HepG2 (cell line): Measurements from ENCODE around the gene OLFM3. TPM values are rescaled to one million over a fixed set of nuclear protein-coding genes. Genes with fewer than 3 reads are reported as not detected.

Experiments used
- ATAC-seq: fragments of 200-7000 bp; cut with Tn5 transposase; 3 replicates; pipeline ENCODE4 v1.9.1; 2020; ENCODE audit warnings: mild to moderate bottlenecking, moderate library complexity
- BruUV-seq: library from RNA; stranded (reverse); fragments of 400-500 nt; replicated peaks from 2 replicates; lab custom pipeline; 2021; lab: Mats Ljungman, UMichigan
- CTCF ChIA-PET: fragments of 300-600 bp; formaldehyde crosslinking; extraction: SDS; loops from one replicate; lab custom pipeline; 2021; ENCODE audit warnings: low total read pairs, inconsistent platforms, low intra/inter-chr PET ratio; lab: Yijun Ruan, JAX
- POLR2A ChIA-PET: fragments of 350-600 bp; sonication (Branson Sonifier 250); formaldehyde crosslinking; loops from one replicate; lab custom pipeline; 2020; ENCODE audit warnings: antibody characterized with exemption, inconsistent platforms; lab: Yijun Ruan, JAX
- DNase-seq: peaks from one replicate; pipeline ENCODE4 v3.0.0-alpha.2; 2015; ENCODE audit warnings: low spot score
- FAIRE-seq: peaks from 3 replicates; lab custom pipeline; 2011; peaks lifted over from hg19 to GRCh38; lab: Jason Lieb, UNC
- H2AFZ ChIP-seq: one replicate; pipeline ENCODE4 v1.6.1; 2011; ENCODE audit warnings: low read length, inconsistent platforms
- H3K27ac ChIP-seq: fragments of 300-600 bp; 3 replicates; pipeline ENCODE4 v1.8.0; 2011; ENCODE audit warnings: mixed run types, mild to moderate bottlenecking, mixed read lengths, low read length, inconsistent platforms; ENCODE audit not compliant: insufficient read depth; ENCODE audit errors: extremely low read length
- H3K27me3 ChIP-seq, 2 experiments: fragments of 200-600 bp in 1 of 2; 2 replicates in 1 of 2; 3 replicates in 1 of 2; pipeline versions ENCODE4 v1.6.0 to v1.8.0; 2011; ENCODE audit warnings: low read length in 2 of 2, mild to moderate bottlenecking in 2 of 2, moderate library complexity in 2 of 2, inconsistent platforms in 1 of 2; ENCODE audit not compliant: insufficient read depth in 2 of 2, control insufficient read depth in 1 of 2
- H3K36me3 ChIP-seq, 2 experiments: fragments of 200-600 bp in 1 of 2; replicated peaks in 1 of 2; 2 replicates in 1 of 2; 3 replicates in 1 of 2; pipeline versions ENCODE4 v1.5.1 to v1.8.0; 2011; ENCODE audit warnings: low read length in 2 of 2, inconsistent platforms in 1 of 2; ENCODE audit not compliant: insufficient read depth in 2 of 2, control insufficient read depth in 1 of 2
- H3K4me1 ChIP-seq: 2 replicates; pipeline ENCODE4 v1.5.1; 2012; ENCODE audit warnings: low read length, inconsistent platforms; ENCODE audit not compliant: insufficient read depth
- H3K4me2 ChIP-seq: 2 replicates; pipeline ENCODE4 v1.6.0; 2011; ENCODE audit warnings: low read depth, low read length, inconsistent platforms
- H3K4me3 ChIP-seq, 3 experiments: fragments of 200-600 bp in 1 of 3; sonication (generic), shearing (Covaris generic) in 1 of 3; replicated peaks in 1 of 3; 2 replicates each; pipeline ENCODE4 v1.5.1; 2011 to 2016; ENCODE audit warnings: low read length in 3 of 3, inconsistent platforms in 2 of 3, low read depth in 2 of 3, mild to moderate bottlenecking in 2 of 3, control low read depth in 1 of 3, mixed read lengths in 1 of 3; ENCODE audit not compliant: insufficient read depth in 1 of 3
- H3K79me2 ChIP-seq: one replicate; pipeline ENCODE4 v1.6.1; 2011; ENCODE audit warnings: low read length, inconsistent platforms; ENCODE audit not compliant: insufficient read depth
- H3K9ac ChIP-seq: 2 replicates; pipeline ENCODE4 v1.6.0; 2011; ENCODE audit warnings: mild to moderate bottlenecking, low read depth, low read length, inconsistent platforms; ENCODE audit not compliant: insufficient read depth
- H3K9me3 ChIP-seq: 2 replicates; pipeline ENCODE4 v1.5.1; 2012; ENCODE audit warnings: mild to moderate bottlenecking, low read length
- H4K20me1 ChIP-seq: 2 replicates; pipeline ENCODE4 v1.6.0; 2011; ENCODE audit warnings: inconsistent platforms, mild to moderate bottlenecking, low read length, moderate library complexity; ENCODE audit not compliant: insufficient read depth
- BHLHE40 ChIP-seq: IDR thresholded peaks from 2 replicates; pipeline ENCODE4 v1.6.1; 2011; ENCODE audit warnings: low read length, improper control_type of control experiment
- HOXA9 ChIP-seq: sonication (generic); formaldehyde crosslinking; IDR thresholded peaks from 2 replicates; pipeline ENCODE4 v1.8.1; 2022; ENCODE audit warnings: missing genetic modification reagents, mild to moderate bottlenecking, moderate library complexity, borderline replicate concordance
- MATR3 ChIP-seq: sonication (generic); formaldehyde crosslinking; IDR thresholded peaks from 2 replicates; pipeline ENCODE4 v1.4.0; 2020; ENCODE audit warnings: missing genetic modification reagents
- NFKBIZ ChIP-seq: IDR thresholded peaks from 2 replicates; pipeline ENCODE4 v1.6.1; 2018; ENCODE audit warnings: missing genetic modification reagents, missing compliant biosample characterization
- TP53 ChIP-seq: sonication (generic); formaldehyde crosslinking; conservative IDR thresholded peaks from 2 replicates; pipeline ENCODE4 v1.4.0; 2020; ENCODE audit warnings: missing genetic modification reagents
- ZHX2 ChIP-seq, 2 experiments: sonication (generic) in 1 of 2; formaldehyde crosslinking in 1 of 2; IDR thresholded peaks; 2 replicates each; pipeline versions ENCODE4 v1.6.1 to v1.9.0; 2014 to 2022; ENCODE audit warnings: antibody characterized with exemption in 1 of 2, borderline replicate concordance in 1 of 2, inconsistent platforms in 1 of 2, low read depth in 1 of 2, missing genetic modification reagents in 1 of 2
- ZNF253 ChIP-seq: sonication (generic); formaldehyde crosslinking; IDR thresholded peaks from 2 replicates; pipeline ENCODE4 v1.8.0; 2022; ENCODE audit warnings: mild to moderate bottlenecking, missing genetic modification reagents, borderline replicate concordance
- ZNF660 ChIP-seq: sonication (generic); formaldehyde crosslinking; IDR thresholded peaks from 2 replicates; pipeline ENCODE4 v1.5.1; 2020; ENCODE audit warnings: mild to moderate bottlenecking, low read depth, missing genetic modification reagents, borderline replicate concordance
- whole genome bisulfite sequencing: methylation state at CpG from one replicate; pipeline ENCODE4 v1.1.6; 2017; ENCODE audit warnings: low lambda C conversion rate; 5-methylcytosine and 5-hydroxymethylcytosine counted together
- in situ Hi-C: cut with HindIII; loops from 2 replicates; pipeline ENCODE4 v1.10.0; 2017; ENCODE audit warnings: low pct_unique_long_range_greater_than_20kb; ENCODE audit not compliant: extremely low pct_ligation_motif_present
- intact Hi-C: fragments of 100-400 bp; cut with micrococcal nuclease; formaldehyde crosslinking; loops from one replicate; pipeline ENCODE4 v1.10.0; 2022; ENCODE audit not compliant: unreplicated experiment
- polyA plus RNA-seq, 8 experiments: library from polyadenylated mRNA; depleted of rRNA in 3 of 8; stranded (reverse) in 7 of 8; unstranded in 1 of 8; fragments of >200 nt; fragmentation: Illumina TruSeq in 4 of 8; extraction: Trizol in 4 of 8; gene quantifications; 2 replicates each; pipeline versions ENCODE4 v1.2.1 to v1.2.3, GENCODE V29; 2011 to 2016; ENCODE audit warnings: low read depth in 4 of 8, missing spikeins in 1 of 8, mixed read lengths in 1 of 8; ENCODE audit not compliant: insufficient read depth in 1 of 8
- total RNA-seq, 5 experiments: library from RNA; depleted of rRNA; stranded (reverse); fragments of >200 nt; fragmentation: Illumina TruSeq; extraction: Trizol; gene quantifications; 2 replicates each; pipeline ENCODE4 v1.2.3, GENCODE V29; 2016; ENCODE audit warnings: low read depth in 1 of 5
- TF ChIP-seq, protein P1 (sequence below): sonication (generic); formaldehyde crosslinking; IDR thresholded peaks from 2 replicates; pipeline ENCODE4 v1.9.0; 2021; ENCODE audit warnings: missing genetic modification reagents, mild to moderate bottlenecking, borderline replicate concordance
- TF ChIP-seq, protein P2 (sequence below): sonication (generic); formaldehyde crosslinking; IDR thresholded peaks from 2 replicates; pipeline ENCODE4 v1.5.0; 2020; ENCODE audit warnings: missing genetic modification reagents

Gene OLFM3
- total and polyA plus RNA-seq, 2 of the 13 experiments (the other 11 are each of a cell fraction or from before 2014, with no cell fraction given): not detected

GRCh38 chr1:101957771-101958170, 39.0 kb downstream of the OLFM3 start:
- FAIRE-seq (no peak), ATAC-seq (no peak), DNase-seq (no peak)
- no peak overlapping the region for H2AFZ ChIP-seq
- no peak for TF ChIP-seq ZNF660 (CRISPR knock-in tag)
- TF ChIP-seq, protein P1, sequence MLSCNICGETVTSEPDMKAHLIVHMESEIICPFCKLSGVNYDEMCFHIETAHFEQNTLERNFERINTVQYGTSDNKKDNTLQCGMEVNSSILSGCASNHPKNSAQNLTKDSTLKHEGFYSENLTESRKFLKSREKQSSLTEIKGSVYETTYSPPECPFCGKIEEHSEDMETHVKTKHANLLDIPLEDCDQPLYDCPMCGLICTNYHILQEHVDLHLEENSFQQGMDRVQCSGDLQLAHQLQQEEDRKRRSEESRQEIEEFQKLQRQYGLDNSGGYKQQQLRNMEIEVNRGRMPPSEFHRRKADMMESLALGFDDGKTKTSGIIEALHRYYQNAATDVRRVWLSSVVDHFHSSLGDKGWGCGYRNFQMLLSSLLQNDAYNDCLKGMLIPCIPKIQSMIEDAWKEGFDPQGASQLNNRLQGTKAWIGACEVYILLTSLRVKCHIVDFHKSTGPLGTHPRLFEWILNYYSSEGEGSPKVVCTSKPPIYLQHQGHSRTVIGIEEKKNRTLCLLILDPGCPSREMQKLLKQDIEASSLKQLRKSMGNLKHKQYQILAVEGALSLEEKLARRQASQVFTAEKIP (CRISPR knock-in tag): no peak
- no peak for TF ChIP-seq HOXA9 (CRISPR knock-in tag)
- TF ChIP-seq BHLHE40: no peak
- POLR2A ChIA-PET: no interaction called here
- no peak overlapping the region for H3K9ac ChIP-seq
- H3K9me3 ChIP-seq: no peaks in the 10 kb centered on the region
- no peak overlapping the region for H3K27ac ChIP-seq
- CTCF ChIA-PET: no interaction called here
- no peaks in the 10 kb centered on the region for H3K27me3 ChIP-seq
- intact Hi-C loops (no loop called here), in situ Hi-C loops (no loop called here)
- H3K4me3 ChIP-seq: no peak overlapping the region
- H3K4me2 ChIP-seq: no peak overlapping the region
- no peaks in the 10 kb centered on the region for H3K79me2 ChIP-seq
- no peaks in the 10 kb centered on the region for H4K20me1 ChIP-seq
- BruUV-seq: no TSS peak
- H3K4me1 ChIP-seq: no peaks in the 10 kb centered on the region
- no peaks in the 10 kb centered on the region for H3K36me3 ChIP-seq

DNA sequence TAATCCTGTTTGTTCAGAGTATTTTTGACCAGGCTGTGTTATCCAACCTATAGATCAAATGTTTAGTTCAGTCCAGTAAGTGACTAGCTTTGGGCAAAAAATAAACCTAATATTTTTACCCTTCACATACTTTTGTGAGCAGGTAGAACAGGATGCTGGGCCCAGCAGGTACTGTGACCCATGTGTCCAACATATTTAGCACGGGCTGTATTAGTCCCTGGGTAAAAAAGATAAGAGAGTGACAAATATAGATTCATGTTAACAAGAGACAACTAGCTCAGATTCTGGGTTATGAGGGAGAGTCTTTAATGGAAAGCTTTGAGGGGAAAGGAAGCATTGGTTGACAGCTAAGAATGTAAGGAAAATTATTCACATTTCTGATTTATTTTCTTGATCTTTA, 43.1 kb downstream of the OLFM3 start:
- no peak for FAIRE-seq
- CTCF ChIA-PET: no interaction called here
- POLR2A ChIA-PET: no interaction called here
- TF ChIP-seq ZNF253 (CRISPR knock-in tag): no peak
- no peak for TF ChIP-seq TP53 (CRISPR knock-in tag)
- TF ChIP-seq, protein P2, sequence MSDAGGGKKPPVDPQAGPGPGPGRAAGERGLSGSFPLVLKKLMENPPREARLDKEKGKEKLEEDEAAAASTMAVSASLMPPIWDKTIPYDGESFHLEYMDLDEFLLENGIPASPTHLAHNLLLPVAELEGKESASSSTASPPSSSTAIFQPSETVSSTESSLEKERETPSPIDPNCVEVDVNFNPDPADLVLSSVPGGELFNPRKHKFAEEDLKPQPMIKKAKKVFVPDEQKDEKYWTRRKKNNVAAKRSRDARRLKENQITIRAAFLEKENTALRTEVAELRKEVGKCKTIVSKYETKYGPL: no peak
- TF ChIP-seq MATR3 (CRISPR knock-in tag): no peak
- no peak for TF ChIP-seq NFKBIZ
- TF ChIP-seq ZHX2 (IDR thresholded peaks at IDR 0.05; ENCODE audit: low read depth): no peak
- no peak for TF ChIP-seq ZHX2 (CRISPR knock-in tag; IDR thresholded peaks at IDR 0.05; ENCODE audit: borderline replicate concordance)

More for the DNA sequence above, 43.1 kb downstream of the OLFM3 start:
- Histone ChIP-seq H3K9me3 (no peaks in the 10 kb centered on the region), H3K4me1 (no peaks in the 10 kb centered on the region), H3K27ac (no peak overlapping the region), H3K4me3 (no peak overlapping the region), H3K36me3 (no peaks in the 10 kb centered on the region), H3K27me3 (no peaks in the 10 kb centered on the region), H3K79me2 (no peaks in the 10 kb centered on the region), H3K4me2 (no peak overlapping the region), H2AFZ (no peak overlapping the region), H3K9ac (no peak overlapping the region), H4K20me1 (no peaks in the 10 kb centered on the region)
- ATAC-seq (no peak), DNase-seq (no peak)
- in situ Hi-C loops (no loop called here), intact Hi-C loops (no loop called here)
- BruUV-seq: no TSS peak
- WGBS: 7% methylated on average over 1 of the region's 1 CpG
